ENCODE results near the gene ATP10A. TPM values are rescaled to one million over a fixed set of nuclear protein-coding genes. Genes with fewer than 3 reads are reported as not detected.

The ATP10A gene
- polyA plus RNA-seq, 1 of the 3 experiments (the other 2 are of a cell fraction) = not detected

DNA sequence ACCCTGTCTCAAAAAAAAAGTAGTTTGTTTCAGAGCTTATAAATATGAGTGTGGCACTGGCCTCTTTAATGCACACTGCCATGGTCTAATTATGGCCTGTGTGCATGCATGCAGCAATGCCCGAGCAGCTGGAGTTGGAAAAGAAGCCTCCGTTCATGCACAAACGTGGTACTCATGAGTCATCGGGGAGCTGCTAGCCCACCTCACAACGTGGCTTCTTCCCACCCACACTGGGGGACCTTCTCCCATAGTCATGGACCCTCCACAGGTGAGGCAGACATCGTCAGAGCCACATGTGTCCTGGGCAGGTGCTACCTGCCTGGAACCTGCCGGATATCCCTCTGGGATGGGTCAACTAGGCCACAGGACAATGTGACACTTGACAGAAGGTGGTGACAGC, 66.7 kb downstream of the ATP10A start:
- Histone ChIP-seq H3K9ac (no peak overlapping the region), H3K4me3 (ENCODE audit: low read depth in 2 of 2, low read length in 1 of 2) (no peak overlapping the region), H2AFZ (ENCODE audit: low read depth) (no peak overlapping the region), H3K9me2 (no peaks in the 10 kb centered on the region), H4K20me1 (ENCODE audit: insufficient read depth) (no peaks in the 10 kb centered on the region), H3K9me3 (no peaks in the 10 kb centered on the region), H3K79me2 (ENCODE audit: insufficient read depth) (no peaks in the 10 kb centered on the region), H3K27me3 (ENCODE audit: insufficient read depth) (no peaks in the 10 kb centered on the region), H3F3A (replicated peaks; ENCODE audit: insufficient read depth) (no peaks in the 10 kb centered on the region), H3K27ac (ENCODE audit: low read depth in 2 of 2, low read length in 1 of 2) (no peak overlapping the region), H3K4me1 (ENCODE audit: control insufficient read depth in 1 of 2, insufficient read depth in 2 of 2, low read depth in 1 of 2, low read length in 1 of 2) (peaks cover 0 to 25% of the 10 kb centered on the region in 2 experiments; a peak in 2 of 4 replicates), H3K4me2 (no peak overlapping the region), H3K36me3 (replicated peaks in 1 of 2; ENCODE audit: control insufficient read depth in 1 of 2, insufficient read depth in 2 of 2, low read length in 1 of 2) (no peaks in the 10 kb centered on the region)
- DNase-seq = no peak
- CTCF ChIA-PET = interaction anchor here (1.3 to 1.6 kb wide), 2 partner anchors 86 to 137 kb away, joined by 3 to 4 read pairs; no protein-coding TSS in a partner anchor
- TF ChIP-seq TEAD4 (IDR thresholded peaks at IDR 0.05; ENCODE audit: borderline replicate concordance, insufficient read depth) (no peak), USF1 (IDR thresholded peaks at IDR 0.05; ENCODE audit: borderline replicate concordance, low read depth) (no peak), SMC3 (IDR thresholded peaks at IDR 0.05; ENCODE audit: low read depth, low read length) (no peak), RXRA (IDR thresholded peaks at IDR 0.05; ENCODE audit: borderline replicate concordance, low read depth) (no peak)
- POLR2A ChIA-PET = no interaction called here
- WGBS (ENCODE audit: low lambda C conversion rate) = 39% methylated on average over 5 of the region's 7 CpGs

DNA sequence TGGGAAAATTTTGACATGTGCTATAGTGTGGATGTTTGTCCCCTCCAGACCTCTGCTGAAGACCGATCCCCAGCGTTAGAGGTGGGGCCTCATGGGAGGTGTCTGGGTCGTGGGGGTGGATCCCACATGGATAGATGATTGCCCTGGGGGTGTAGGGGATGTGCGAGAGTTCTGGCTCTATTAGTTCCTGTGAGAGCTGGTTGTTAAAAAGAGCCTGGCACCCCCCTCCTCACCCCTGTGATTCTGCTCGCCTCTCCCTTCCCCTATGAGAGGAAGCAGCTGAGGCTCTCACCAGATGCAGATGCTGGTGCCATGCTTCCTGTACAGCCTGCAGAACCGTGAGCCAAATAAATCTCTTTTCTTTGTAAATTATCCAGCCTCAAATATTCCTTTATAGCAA, 67.4 kb downstream of the ATP10A start:
- 38% methylated on average over 5 of the region's 6 CpGs for WGBS (ENCODE audit: low lambda C conversion rate)
- Histone ChIP-seq H3K4me2 (no peak overlapping the region), H3K79me2 (ENCODE audit: insufficient read depth) (no peaks in the 10 kb centered on the region), H3K9me2 (no peaks in the 10 kb centered on the region), H3F3A (replicated peaks; ENCODE audit: insufficient read depth) (no peaks in the 10 kb centered on the region), H3K27ac (ENCODE audit: low read depth in 2 of 2, low read length in 1 of 2) (no peak overlapping the region), H2AFZ (ENCODE audit: low read depth) (no peak overlapping the region), H3K4me3 (ENCODE audit: low read depth in 2 of 2, low read length in 1 of 2) (no peak overlapping the region), H3K36me3 (replicated peaks in 1 of 2; ENCODE audit: control insufficient read depth in 1 of 2, insufficient read depth in 2 of 2, low read length in 1 of 2) (no peaks in the 10 kb centered on the region), H3K27me3 (ENCODE audit: insufficient read depth) (no peaks in the 10 kb centered on the region), H4K20me1 (ENCODE audit: insufficient read depth) (no peaks in the 10 kb centered on the region), H3K9me3 (no peaks in the 10 kb centered on the region), H3K9ac (no peak overlapping the region), H3K4me1 (ENCODE audit: control insufficient read depth in 1 of 2, insufficient read depth in 2 of 2, low read depth in 1 of 2, low read length in 1 of 2) (peaks cover 0 to 25% of the 10 kb centered on the region in 2 experiments; a peak in 2 of 4 replicates)
- CTCF ChIA-PET = interaction anchor here (1.3 to 1.6 kb wide), 2 partner anchors 86 to 138 kb away, joined by 3 to 4 read pairs; no protein-coding TSS in a partner anchor
- POLR2A ChIA-PET = no interaction called here
- TF ChIP-seq EP300 (IDR thresholded peaks at IDR 0.05; ENCODE audit: borderline replicate concordance in 1 of 2, low read depth in 1 of 2, low read length in 1 of 2) = no peak
- no peak for TF ChIP-seq FOXJ3 (CRISPR knock-in tag; IDR thresholded peaks at IDR 0.05)
- TF ChIP-seq USF1 (IDR thresholded peaks at IDR 0.05; ENCODE audit: borderline replicate concordance, low read depth) = no peak
- no peak for TF ChIP-seq JUND (IDR thresholded peaks at IDR 0.05)
- TF ChIP-seq TAF1 (IDR thresholded peaks at IDR 0.05; ENCODE audit: borderline replicate concordance, low read depth, low read length) = no peak
- no peak for TF ChIP-seq USF2 (IDR thresholded peaks at IDR 0.05; ENCODE audit: borderline replicate concordance, low read depth, low read length)
- TF ChIP-seq, protein P1, sequence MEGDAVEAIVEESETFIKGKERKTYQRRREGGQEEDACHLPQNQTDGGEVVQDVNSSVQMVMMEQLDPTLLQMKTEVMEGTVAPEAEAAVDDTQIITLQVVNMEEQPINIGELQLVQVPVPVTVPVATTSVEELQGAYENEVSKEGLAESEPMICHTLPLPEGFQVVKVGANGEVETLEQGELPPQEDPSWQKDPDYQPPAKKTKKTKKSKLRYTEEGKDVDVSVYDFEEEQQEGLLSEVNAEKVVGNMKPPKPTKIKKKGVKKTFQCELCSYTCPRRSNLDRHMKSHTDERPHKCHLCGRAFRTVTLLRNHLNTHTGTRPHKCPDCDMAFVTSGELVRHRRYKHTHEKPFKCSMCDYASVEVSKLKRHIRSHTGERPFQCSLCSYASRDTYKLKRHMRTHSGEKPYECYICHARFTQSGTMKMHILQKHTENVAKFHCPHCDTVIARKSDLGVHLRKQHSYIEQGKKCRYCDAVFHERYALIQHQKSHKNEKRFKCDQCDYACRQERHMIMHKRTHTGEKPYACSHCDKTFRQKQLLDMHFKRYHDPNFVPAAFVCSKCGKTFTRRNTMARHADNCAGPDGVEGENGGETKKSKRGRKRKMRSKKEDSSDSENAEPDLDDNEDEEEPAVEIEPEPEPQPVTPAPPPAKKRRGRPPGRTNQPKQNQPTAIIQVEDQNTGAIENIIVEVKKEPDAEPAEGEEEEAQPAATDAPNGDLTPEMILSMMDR (IDR thresholded peaks at IDR 0.05) = no peak
- TF ChIP-seq SMC3 (IDR thresholded peaks at IDR 0.05; ENCODE audit: low read depth, low read length) = no peak
- TF ChIP-seq IRF3 (IDR thresholded peaks at IDR 0.05; ENCODE audit: low read depth, low read length) = no peak
- TF ChIP-seq, protein P2, sequence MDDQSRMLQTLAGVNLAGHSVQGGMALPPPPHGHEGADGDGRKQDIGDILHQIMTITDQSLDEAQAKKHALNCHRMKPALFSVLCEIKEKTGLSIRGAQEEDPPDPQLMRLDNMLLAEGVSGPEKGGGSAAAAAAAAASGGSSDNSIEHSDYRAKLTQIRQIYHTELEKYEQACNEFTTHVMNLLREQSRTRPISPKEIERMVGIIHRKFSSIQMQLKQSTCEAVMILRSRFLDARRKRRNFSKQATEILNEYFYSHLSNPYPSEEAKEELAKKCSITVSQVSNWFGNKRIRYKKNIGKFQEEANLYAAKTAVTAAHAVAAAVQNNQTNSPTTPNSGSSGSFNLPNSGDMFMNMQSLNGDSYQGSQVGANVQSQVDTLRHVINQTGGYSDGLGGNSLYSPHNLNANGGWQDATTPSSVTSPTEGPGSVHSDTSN (IDR thresholded peaks at IDR 0.05) = no peak
- no peak for TF ChIP-seq RFX5 (IDR thresholded peaks at IDR 0.05; ENCODE audit: low read length)
- no peak for DNase-seq
